Activated CD8-positive, alpha-beta memory T cell treated with anti-CD3 and anti-CD28 coated beads for 1 hour (primary cell): ENCODE data around the gene CELF2.

ENCODE experiments used
- DNase-seq, 2 donors: peaks; one replicate each; pipeline ENCODE4 v3.0.0-alpha.2; 2020; ENCODE audit warnings: low read depth in 1 of 2; ENCODE audit errors: extremely low read depth in 1 of 2

CELF2 gene

GRCh38 chr10:11192304-11193000 is 174.8 kb downstream of the CELF2 start:
- DNase-seq, result no peak

GRCh38 chr10:11193001-11193551 is 175.4 kb downstream of the CELF2 start:
- no peak for DNase-seq

- no peak for DNase-seq
These were observed 177.4 kb downstream of the CELF2 start for GRCh38 chr10:11194859-11195586.

- DNase-seq, result no peak
These were observed 178.0 kb downstream of the CELF2 start for GRCh38 chr10:11195623-11196022.

GRCh38 chr10:11197266-11197712 is 179.6 kb downstream of the CELF2 start:
- DNase-seq, result no peak

- no peak for DNase-seq
These were observed 180.2 kb downstream of the CELF2 start for GRCh38 chr10:11197878-11198277.

- DNase-seq, result no peak
These were observed 184.2 kb downstream of the CELF2 start for GRCh38 chr10:11201911-11202310.

- DNase-seq, result no peak
These were observed 186.8 kb downstream of the CELF2 start for GRCh38 chr10:11204351-11204942.

- DNase-seq, result no peak
These were observed 187.5 kb downstream of the CELF2 start for GRCh38 chr10:11205030-11205772.

GRCh38 chr10:11206676-11207559 is 189.2 kb downstream of the CELF2 start:
- DNase-seq, result no peak

GRCh38 chr10:11207560-11207844 is 189.8 kb downstream of the CELF2 start:
- DNase-seq, result no peak

GRCh38 chr10:11208243-11208642 is 190.6 kb downstream of the CELF2 start:
- no peak for DNase-seq

- DNase-seq, result no peak
These were observed 191.5 kb downstream of the CELF2 start for GRCh38 chr10:11208908-11209829.

GRCh38 chr10:11209830-11210181 is 192.1 kb downstream of the CELF2 start:
- DNase-seq, result no peak

- no peak for DNase-seq
These were observed 192.7 kb downstream of the CELF2 start for GRCh38 chr10:11210211-11210922.

- no peak for DNase-seq
These were observed 194.8 kb downstream of the CELF2 start for GRCh38 chr10:11212288-11213085.

- no peak for DNase-seq
These were observed 195.5 kb downstream of the CELF2 start for GRCh38 chr10:11213137-11213536.

GRCh38 chr10:11214407-11214806 is 196.7 kb downstream of the CELF2 start:
- no peak for DNase-seq
